ENCODE data around the gene DZIP3. TPM values are rescaled to one million over a fixed set of nuclear protein-coding genes. Genes with fewer than 3 reads are reported as not detected.

The DZIP3 gene
- polyA plus RNA-seq, 3 donors, result 0.92 to 1.2 (median 1.1) TPM

DNA sequence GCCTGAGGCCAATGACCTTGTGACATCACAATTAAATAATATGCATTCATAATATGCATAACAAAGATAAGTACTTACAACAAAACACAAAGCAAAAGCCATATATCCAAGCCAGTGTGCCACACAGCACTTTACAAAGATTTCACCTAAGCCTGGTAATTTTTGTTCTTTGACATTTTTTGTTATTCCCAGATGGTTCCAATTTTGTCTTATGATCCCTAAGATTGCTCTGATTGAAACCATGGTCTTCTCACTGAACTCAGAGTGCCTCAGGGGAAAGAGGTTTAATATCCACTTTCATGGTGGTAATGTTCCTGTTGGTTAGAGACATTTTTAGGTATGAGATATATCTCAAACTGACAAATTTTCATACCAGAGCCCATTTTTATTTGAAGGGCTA, 138.6 kb downstream of the DZIP3 start:
- H3K36me3 Mint-ChIP-seq, result no peaks in the 10 kb centered on the region
- no peak overlapping the region for H3K4me3 ChIP-seq (replicated peaks in 1 of 3; ENCODE audit: low read depth in 2 of 3, low read length in 3 of 3)
- H3K27ac ChIP-seq (ENCODE audit: low read depth in 1 of 2, low read length in 2 of 2), result no peak overlapping the region
- DNase-seq, result no peak
- no peaks in the 10 kb centered on the region for H3K27me3 ChIP-seq (ENCODE audit: control insufficient read depth in 2 of 2, insufficient read depth in 2 of 2, low read length in 2 of 2)
- no peaks in the 10 kb centered on the region for H3K4me1 ChIP-seq (ENCODE audit: control insufficient read depth in 1 of 2, insufficient read depth in 2 of 2, low read length in 2 of 2)
- H3K9ac ChIP-seq (ENCODE audit: insufficient read depth, low read length, poor library complexity, severe bottlenecking), result no peak overlapping the region
- TF ChIP-seq CTCF (IDR thresholded peaks at IDR 0.05), result no peak
- H3K36me3 ChIP-seq (replicated peaks in 1 of 2; ENCODE audit: control insufficient read depth in 1 of 2, insufficient read depth in 2 of 2, low read length in 2 of 2), result no peaks in the 10 kb centered on the region
- H3K9me3 Mint-ChIP-seq, result peaks cover 4 to 16% (median 7%) of the 10 kb centered on the region in 7 donors
- H4K20me1 ChIP-seq (ENCODE audit: insufficient read depth, low read length), result no peaks in the 10 kb centered on the region
- no peak overlapping the region for H3K4me3 Mint-ChIP-seq
- no peaks in the 10 kb centered on the region for H3K4me1 Mint-ChIP-seq
- no peak overlapping the region for H3K4me2 ChIP-seq (replicated peaks; ENCODE audit: extremely low read depth, low read length, poor library complexity, severe bottlenecking)
- H3K27ac Mint-ChIP-seq, result no peak overlapping the region
- H3K9me3 ChIP-seq (replicated peaks in 1 of 2; ENCODE audit: control insufficient read depth in 1 of 2, insufficient read depth in 1 of 2, low read length in 2 of 2), result no peaks in the 10 kb centered on the region
- no peaks in the 10 kb centered on the region for H3K79me2 ChIP-seq (ENCODE audit: insufficient read depth, low read length)
- no peak overlapping the region for H2AFZ ChIP-seq (ENCODE audit: insufficient read depth, low read depth, low read length, poor library complexity, severe bottlenecking)
- peaks cover 0 to 4% (median 2%) of the 10 kb centered on the region in 3 donors for H3K27me3 Mint-ChIP-seq (ENCODE audit: low read depth in 3 of 3)
- intact Hi-C loops (cut with micrococcal nuclease), result no loop called here

DNA sequence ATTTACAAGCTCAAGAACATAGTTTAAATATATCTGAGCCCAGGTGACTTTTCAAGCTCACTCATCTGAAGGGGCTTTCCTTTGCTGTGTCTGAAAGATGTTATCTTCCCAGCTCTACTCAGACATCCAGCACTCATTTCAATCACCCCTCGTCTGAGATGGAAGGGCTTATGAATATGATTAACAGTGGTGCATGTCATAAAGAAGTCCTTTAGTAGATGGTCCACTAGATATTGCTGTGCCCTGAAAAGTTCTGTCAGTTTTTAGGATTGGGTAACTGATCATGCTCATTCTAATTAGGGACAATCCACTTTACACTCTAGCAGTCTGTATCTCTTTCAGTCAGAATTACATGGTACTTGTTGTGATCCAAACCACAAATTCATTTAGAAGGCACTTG, 139.4 kb downstream of the DZIP3 start:
- Mint-ChIP-seq H3K36me3 (no peaks in the 10 kb centered on the region), H3K27me3 (ENCODE audit: low read depth in 3 of 3) (peaks cover 0 to 4% (median 3%) of the 10 kb centered on the region in 3 donors), H3K4me1 (no peaks in the 10 kb centered on the region), H3K9me3 (peaks cover 2 to 17% (median 7%) of the 10 kb centered on the region in 7 donors), H3K4me3 (no peak overlapping the region), H3K27ac (no peak overlapping the region)
- Histone ChIP-seq H3K4me1 (ENCODE audit: control insufficient read depth in 1 of 2, insufficient read depth in 2 of 2, low read length in 2 of 2) (no peaks in the 10 kb centered on the region), H3K9ac (ENCODE audit: insufficient read depth, low read length, poor library complexity, severe bottlenecking) (no peak overlapping the region), H3K27ac (ENCODE audit: low read depth in 1 of 2, low read length in 2 of 2) (no peak overlapping the region), H3K4me2 (replicated peaks; ENCODE audit: extremely low read depth, low read length, poor library complexity, severe bottlenecking) (no peak overlapping the region), H3K9me3 (replicated peaks in 1 of 2; ENCODE audit: control insufficient read depth in 1 of 2, insufficient read depth in 1 of 2, low read length in 2 of 2) (no peaks in the 10 kb centered on the region), H3K79me2 (ENCODE audit: insufficient read depth, low read length) (no peaks in the 10 kb centered on the region), H4K20me1 (ENCODE audit: insufficient read depth, low read length) (no peaks in the 10 kb centered on the region), H3K27me3 (ENCODE audit: control insufficient read depth in 2 of 2, insufficient read depth in 2 of 2, low read length in 2 of 2) (no peaks in the 10 kb centered on the region), H2AFZ (ENCODE audit: insufficient read depth, low read depth, low read length, poor library complexity, severe bottlenecking) (no peak overlapping the region), H3K4me3 (replicated peaks in 1 of 3; ENCODE audit: low read depth in 2 of 3, low read length in 3 of 3) (no peak overlapping the region), H3K36me3 (replicated peaks in 1 of 2; ENCODE audit: control insufficient read depth in 1 of 2, insufficient read depth in 2 of 2, low read length in 2 of 2) (no peaks in the 10 kb centered on the region)
- WGBS (ENCODE audit: insufficient coverage), result no CpG with 5 or more reads among the region's 1 CpG
- intact Hi-C loops (cut with micrococcal nuclease), result no loop called here
- no peak for TF ChIP-seq CTCF (IDR thresholded peaks at IDR 0.05)
- DNase-seq, result no peak

Measured in CD14-positive monocyte (primary cell).